Left cardiac atrium (tissue), 4 donors: ENCODE measurements around the gene SALL2. TPM values are rescaled to one million over a fixed set of nuclear protein-coding genes. Genes with fewer than 3 reads are reported as not detected.

Experiments
- ATAC-seq, 2 donors: fragments of 200-7000 bp; cut with Tn5 transposase; one replicate each; pipeline ENCODE4 v1.9.1; 2020; ENCODE audit warnings: mild to moderate bottlenecking in 2 of 2, moderate library complexity in 2 of 2
- DNase-seq: peaks from one replicate; pipeline ENCODE4 v3.0.0-alpha.2; 2020
- intact Hi-C, 2 donors: fragments of 100-400 bp; cut with DNase I; formaldehyde crosslinking; loops; one replicate each; pipeline versions ENCODE4 v1.14.1 to v1.15.1; 2022 to 2023
- total RNA-seq, 2 donors: library from RNA; stranded (reverse); fragmentation: NEBNext Ultra II Directional; extraction: Animal tissue kit (Norgen Biotek cat#: 25700); gene quantifications; one replicate each; pipeline ENCODE4 v1.2.1, GENCODE V29; 2021
- donor health status: DM: no; HTN: yes; CAD: no.
- donor health status: DM: no; HTN: yes; CAD: no; lungs with severe emphysema.
- donor health status: DM: yes; HTN: yes; CAD: no.
- donor health status: Dilated cardiomyopathy.

The SALL2 gene
- total RNA-seq, 2 donors from 2014 or later, result 3.3 to 5.9 TPM

GRCh38 chr14:21498540-21499526 lies 27.3 kb downstream of the SALL2 start:
- intact Hi-C loops, result loop anchor here in 1 of 2 donors (5.0 kb wide), 1 partner anchor 58 kb away; no protein-coding TSS in a partner anchor
- ATAC-seq, result peak in 1 of 2 donors; percentile 30
- DNase-seq, result no peak

- ATAC-seq, result peak in 1 of 2 donors; percentile 55
- intact Hi-C loops, result loop anchor here in 1 of 2 donors (5.0 kb wide), 1 partner anchor 61 kb away; no protein-coding TSS in a partner anchor
- no peak for DNase-seq
Measured at GRCh38 chr14:21496453-21496852, 29.7 kb downstream of the SALL2 start.

GRCh38 chr14:21494902-21495762 lies 31.0 kb downstream of the SALL2 start:
- DNase-seq (no peak), ATAC-seq (no peak)
- intact Hi-C loops, result loop anchor here in 1 of 2 donors (5.0 kb wide), 1 partner anchor 62 kb away; no protein-coding TSS in a partner anchor

- DNase-seq, result no peak
- intact Hi-C loops, result no loop called here
- no peak for ATAC-seq
Measured at GRCh38 chr14:21486640-21487087, 39.5 kb downstream of the SALL2 start.

- ATAC-seq (peak; percentile 99), DNase-seq (peak; percentile 95)
- intact Hi-C loops, result loop anchor here in 1 of 2 donors (2.0 kb wide), 2 partner anchors 20 to 92 kb away; partner anchors contain the start of genes CHD8 and SUPT16H
Measured at GRCh38 chr14:21476925-21477681, 49.0 kb downstream of the SALL2 start, which contains the start of the genes RAB2B and TOX4. Gene RAB2B (minus strand): TSS chr14:21476959. CDS start chr14:21476872, 87 bp downstream. Gene TOX4 (plus strand): TSS chr14:21477195. CDS start chr14:21477279, 84 bp downstream.

GRCh38 chr14:21476523-21476924 lies 49.6 kb downstream of the SALL2 start:
- DNase-seq, result peak; percentile 88
- intact Hi-C loops, result loop anchor here in 1 of 2 donors (2.0 kb wide), 2 partner anchors 20 to 92 kb away; partner anchors contain the start of genes CHD8 and SUPT16H
- ATAC-seq, result peak; percentile 85 to 94

GRCh38 chr14:21475767-21476522 lies 50.2 kb downstream of the SALL2 start:
- intact Hi-C loops, result loop anchor here in 1 of 2 donors (2.0 kb wide), 2 partner anchors 19 to 91 kb away; partner anchors contain the start of genes CHD8 and SUPT16H
- peak in 1 of 2 donors; percentile 14 for ATAC-seq
- no peak for DNase-seq

Other genes starting within 250 kb of the SALL2 start
- gene RPGRIP1, start 246.3 kb downstream of the SALL2 start, total RNA-seq, result under 1 TPM; 0.26 to 0.38 TPM
- gene SUPT16H, start 142.3 kb downstream of the SALL2 start, total RNA-seq, result 10 to 100 TPM; 31.2 to 39.7 TPM
- 10 to 100 TPM; 36.5 to 38.8 TPM for gene CHD8, start 70.2 kb downstream of the SALL2 start, total RNA-seq
- 10 to 100 TPM; 19.1 to 19.7 TPM for gene RAB2B, start 49.4 kb downstream of the SALL2 start, total RNA-seq
- 10 to 100 TPM; 63.8 to 65.1 TPM for gene TOX4, start 49.2 kb downstream of the SALL2 start, total RNA-seq
- 10 to 100 TPM; 25.1 to 26.8 TPM for gene METTL3, start 15.0 kb downstream of the SALL2 start, total RNA-seq
- gene OR10G3, start 53.7 kb upstream of the SALL2 start, total RNA-seq, result not detected
- not detected for gene OR10G2, start 108.6 kb upstream of the SALL2 start, total RNA-seq
- not detected for gene OR4E2, start 127.5 kb upstream of the SALL2 start, total RNA-seq
- not detected for gene OR4E1, start 147.5 kb upstream of the SALL2 start, total RNA-seq